ENCODE measurements around the gene GLIPR1L1. TPM values are rescaled to one million over a fixed set of nuclear protein-coding genes. Genes with fewer than 3 reads are reported as not detected.

GLIPR1L1 gene
- not detected in 2 replicates for total RNA-seq

GRCh38 chr12:75334384-75335030 is at the start of gene GLIPR1L1:
GLIPR1L1 (plus strand) TSS chr12:75334670; CDS start chr12:75334729, 59 bp downstream.

GRCh38 chr12:75329918-75330826 is 4.3 kb upstream of the GLIPR1L1 start, which contains the start of gene CAPS2:
CAPS2 (minus strand) TSS chr12:75330324; CDS start chr12:75326498, 3,826 bp downstream.

GRCh38 chr12:75390899-75391538 is 56.5 kb downstream of the GLIPR1L1 start, which contains the start of gene GLIPR1L2:
GLIPR1L2 (plus strand) TSS chr12:75391089; CDS start chr12:75391117, 28 bp downstream.

Other genes starting within 250 kb of the GLIPR1L1 start
- not detected in 2 replicates for gene KCNC2, start 124.8 kb upstream of the GLIPR1L1 start, total RNA-seq
- 6.7 and 7.5 TPM in 2 replicates for gene CAPS2, start 4.3 kb upstream of the GLIPR1L1 start, total RNA-seq
- 0.55 and 0.71 TPM in 2 replicates for gene GLIPR1L2, start 56.4 kb downstream of the GLIPR1L1 start, total RNA-seq
- 41.4 and 45.5 TPM in 2 replicates for gene GLIPR1, start 146.1 kb downstream of the GLIPR1L1 start, total RNA-seq
- gene KRR1, start 176.9 kb downstream of the GLIPR1L1 start, total RNA-seq = 23.2 and 31.5 TPM in 2 replicates

All from smooth muscle cell of bladder (primary cell).